Cortex of kidney (tissue), 1 donor: ENCODE results near the gene MMP7.

Source experiments
- DNase-seq: peaks from one replicate; lab custom pipeline; 2025; lab: John Stamatoyannopoulos, UW

The MMP7 gene

DNA sequence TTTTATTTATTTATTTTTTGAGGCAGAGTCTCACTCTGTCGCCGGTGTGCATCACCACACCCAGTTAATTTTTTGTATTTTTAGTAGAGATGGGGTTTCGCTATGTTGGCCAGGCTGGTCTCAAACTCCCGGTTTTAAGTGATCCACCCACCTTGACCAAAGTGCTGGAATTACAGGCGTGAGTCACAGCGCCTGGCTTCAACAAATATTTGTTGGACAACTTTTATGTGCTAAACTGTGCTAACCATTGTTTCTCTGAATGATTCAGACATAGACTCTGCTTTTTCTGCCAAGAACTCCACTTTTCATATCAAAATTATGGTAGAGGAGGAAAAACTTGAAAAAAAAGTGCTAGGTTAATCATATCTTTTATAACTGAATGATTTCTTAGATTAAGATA is 36.3 kb downstream of the MMP7 start:
- DNase-seq: no peak

DNA sequence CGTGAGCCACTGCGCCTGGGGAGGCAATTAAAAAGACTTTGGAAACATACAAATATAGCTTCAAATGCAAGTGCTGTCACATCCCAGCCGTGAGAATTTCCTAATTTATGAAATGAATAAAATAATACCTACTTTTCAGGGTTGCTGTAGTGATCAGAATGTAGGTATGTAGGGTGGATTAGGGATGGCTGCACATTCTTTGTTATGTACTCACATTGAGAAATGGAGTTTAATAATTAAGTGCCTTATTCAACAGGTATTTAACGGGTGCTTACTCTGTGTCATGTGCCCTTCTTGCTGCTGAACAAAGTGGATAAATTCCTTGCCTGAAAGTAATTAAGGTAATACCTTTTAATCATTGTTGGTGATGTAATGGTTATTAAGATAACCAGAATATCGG is 37.0 kb downstream of the MMP7 start:
- DNase-seq: no peak

GRCh38 chr11:102491969-102492368 is 38.6 kb downstream of the MMP7 start:
- no peak for DNase-seq

- no peak for DNase-seq
Observed at GRCh38 chr11:102489186-102490145, 41.1 kb downstream of the MMP7 start.

GRCh38 chr11:102488208-102488607 is 42.3 kb downstream of the MMP7 start:
- no peak for DNase-seq

DNA sequence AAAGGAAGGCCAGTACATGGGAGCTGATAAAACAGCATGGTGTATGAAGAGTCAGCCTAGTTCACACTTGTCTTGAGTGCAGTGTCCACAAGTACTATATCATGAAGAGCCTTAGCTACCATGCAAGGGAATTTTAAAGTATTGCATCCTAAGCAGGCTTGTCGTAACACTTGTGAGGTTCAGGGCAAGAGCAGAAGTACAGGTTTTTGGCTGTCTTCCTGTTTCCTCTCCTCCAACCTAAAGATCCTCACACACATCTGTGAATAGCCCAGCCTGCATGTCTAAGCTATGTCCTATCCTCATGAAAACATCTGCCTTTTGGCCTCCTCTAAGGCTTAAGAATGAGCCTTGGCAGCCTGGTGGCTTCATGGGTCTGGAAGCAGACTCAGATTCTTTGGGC is 43.3 kb downstream of the MMP7 start:
- no peak for DNase-seq

GRCh38 chr11:102486584-102486983 is 44.0 kb downstream of the MMP7 start:
- DNase-seq: no peak

DNA sequence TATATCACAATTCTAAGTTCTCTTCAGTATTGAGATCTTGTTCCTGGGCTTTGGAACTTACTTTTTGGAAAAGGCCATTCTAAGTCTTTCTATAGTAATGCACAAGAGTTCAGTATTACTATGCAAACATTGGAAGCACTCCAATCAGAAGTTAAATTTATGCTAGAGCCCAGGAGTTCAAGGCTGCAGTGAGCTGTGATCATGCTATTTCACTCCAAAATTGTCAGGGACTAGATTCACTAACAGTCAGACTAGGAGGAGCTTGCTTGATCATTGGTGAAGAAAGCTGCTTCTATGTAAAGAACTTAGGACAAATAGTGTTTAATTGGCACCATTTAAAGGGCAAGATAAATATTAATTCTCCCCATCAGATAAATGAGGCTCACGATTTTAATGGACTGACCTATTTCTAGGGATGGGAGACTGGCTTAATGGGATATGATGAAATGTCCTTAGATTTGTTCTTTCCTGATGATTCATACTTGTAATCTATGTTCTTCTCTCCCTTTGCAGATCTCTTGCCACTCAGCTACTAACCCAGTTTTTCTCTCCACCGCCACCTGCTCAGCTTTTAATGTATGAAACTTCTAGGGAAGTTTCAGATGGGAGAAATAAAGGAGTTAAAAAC is 45.3 kb downstream of the MMP7 start:
- DNase-seq: no peak

GRCh38 chr11:102482433-102482832 is 48.1 kb downstream of the MMP7 start:
- DNase-seq: no peak

DNA sequence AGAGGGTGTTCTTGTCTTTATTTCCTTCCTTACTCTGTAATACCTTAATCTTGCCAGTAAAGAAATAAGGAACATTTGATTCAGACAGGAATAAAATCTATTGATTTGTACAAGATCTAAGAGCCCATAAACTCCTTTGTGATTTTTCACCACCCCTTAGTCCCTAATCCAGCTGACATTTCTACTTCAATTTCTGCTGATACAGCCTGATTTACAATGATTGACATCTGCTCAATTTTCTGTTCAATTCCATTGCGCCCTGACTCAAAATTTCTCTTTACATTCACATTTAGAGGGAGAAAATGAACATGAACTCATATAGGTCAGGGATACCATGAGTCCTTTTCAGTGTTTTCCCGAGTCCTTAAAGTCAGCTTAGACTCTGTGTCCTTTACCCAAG is 50.8 kb downstream of the MMP7 start:
- DNase-seq: no peak

DNA sequence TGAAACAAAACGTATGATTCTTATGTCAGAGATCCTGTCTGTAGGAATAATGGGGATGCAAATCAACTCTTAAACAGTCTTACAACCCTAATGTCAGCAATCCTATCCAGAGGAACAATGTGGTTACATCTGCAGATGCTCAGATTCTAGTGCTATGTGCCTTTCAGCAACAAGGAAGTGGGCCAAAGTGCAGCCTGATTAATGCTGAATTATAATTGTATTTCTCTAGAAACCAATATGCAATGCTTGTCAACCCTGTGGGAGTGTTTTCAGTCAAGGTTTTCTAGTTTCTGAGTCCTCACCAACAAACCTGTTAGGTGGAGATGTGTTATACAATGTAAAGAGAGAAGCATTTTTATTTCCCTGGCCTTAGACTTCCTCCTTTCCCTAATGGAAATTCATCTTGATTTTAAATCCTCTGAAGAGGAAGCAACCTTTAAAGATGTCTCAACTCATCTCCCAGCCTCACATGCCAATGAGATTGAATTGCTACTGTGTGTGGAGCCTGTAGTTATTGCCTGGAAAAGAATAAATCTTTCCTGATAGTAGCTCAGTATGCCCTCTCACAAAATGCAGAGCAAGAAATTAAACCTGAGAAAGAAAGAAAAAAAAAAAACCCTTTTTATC is 51.8 kb downstream of the MMP7 start:
- DNase-seq: no peak

DNA sequence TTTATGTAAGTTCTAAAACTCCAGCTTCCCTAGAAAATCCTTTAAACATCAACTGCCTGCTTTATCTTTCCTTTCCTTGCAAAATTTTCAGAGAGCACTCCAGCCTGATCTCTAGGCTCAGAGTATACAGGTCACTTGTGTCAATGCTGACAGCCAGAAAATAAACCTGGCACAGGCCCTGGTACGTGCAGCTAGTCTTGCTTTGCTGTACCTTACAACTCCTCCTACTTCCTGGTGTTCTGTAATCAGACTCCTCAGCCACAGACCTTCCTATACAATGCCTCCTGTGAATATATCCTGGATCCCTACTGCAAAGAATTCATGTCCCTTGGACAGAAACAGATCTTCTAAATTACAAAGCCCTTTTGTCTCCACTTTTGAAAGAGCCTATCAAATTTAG is 53.7 kb downstream of the MMP7 start:
- no peak for DNase-seq

GRCh38 chr11:102476069-102476468 is 54.5 kb downstream of the MMP7 start:
- no peak for DNase-seq

DNA sequence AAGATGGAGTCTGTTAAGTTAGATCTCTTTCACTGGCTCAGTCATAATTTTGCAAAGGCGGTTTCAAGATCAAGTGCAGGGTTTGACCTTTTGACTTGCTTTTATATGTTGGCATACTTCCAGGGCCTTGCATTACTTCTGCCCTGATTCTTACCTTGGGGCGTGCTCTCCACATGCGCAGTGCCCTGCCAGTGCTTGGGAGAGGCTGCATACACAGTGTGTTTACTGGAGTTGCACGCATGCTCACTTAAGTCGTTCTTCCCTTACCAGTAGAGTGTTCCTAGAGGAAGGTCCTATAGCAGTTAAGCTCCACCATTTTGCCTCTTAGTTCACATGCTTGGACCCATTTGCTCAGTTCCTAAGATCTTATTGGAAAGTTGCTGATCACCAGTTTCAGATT is 57.0 kb downstream of the MMP7 start:
- DNase-seq: no peak

DNA sequence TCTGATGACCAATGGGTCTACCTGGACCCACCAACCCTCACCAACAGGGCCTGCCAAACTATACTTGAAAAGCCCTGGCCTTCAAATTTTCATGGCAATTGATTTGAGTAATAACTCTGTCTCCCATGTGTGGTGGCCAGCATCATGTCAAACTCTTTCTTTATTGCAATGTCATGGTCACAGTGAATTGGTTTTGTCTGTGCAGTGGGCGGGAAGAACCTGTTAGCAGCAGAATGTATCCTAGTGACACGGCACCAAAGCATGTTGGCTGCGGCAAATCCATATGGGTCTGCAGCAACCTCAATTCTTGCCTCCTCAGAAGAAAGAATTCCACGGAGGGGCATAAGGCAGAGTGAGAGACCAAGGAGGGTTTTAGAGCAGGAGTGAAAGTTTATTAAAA is 58.4 kb downstream of the MMP7 start:
- DNase-seq: no peak

DNA sequence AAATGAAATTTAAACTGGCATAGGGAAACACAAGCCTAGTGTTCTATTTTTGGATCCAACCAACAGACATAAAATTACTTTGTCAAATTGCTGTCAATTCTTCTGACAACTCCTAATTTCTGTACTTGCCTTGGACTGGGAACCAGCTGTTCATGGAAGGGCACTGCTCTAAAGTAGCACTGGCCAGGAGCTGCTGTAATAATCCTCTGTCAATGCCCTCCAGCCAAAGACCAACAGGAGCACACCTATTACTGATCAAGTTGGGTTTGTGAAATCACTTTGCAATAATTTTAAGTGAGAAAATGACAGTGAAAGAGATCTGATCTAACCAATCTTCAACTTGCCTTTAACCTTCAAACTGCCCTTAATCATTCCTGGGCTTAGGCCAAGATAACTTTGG is 59.1 kb downstream of the MMP7 start:
- no peak for DNase-seq
